Colonic mucosa (tissue), 4 donors: Measurements from ENCODE around the gene FBXO48. TPM values are rescaled to one million over a fixed set of nuclear protein-coding genes. Genes with fewer than 3 reads are reported as not detected.

Experiments used
- DNase-seq: peaks from one replicate; pipeline ENCODE4 v3.0.0-alpha.2; 2020
- H3K27ac ChIP-seq: fragments of 200-600 bp; one replicate; pipeline ENCODE4 v1.8.0; 2021
- H3K27me3 ChIP-seq: fragments of 200-600 bp; one replicate; pipeline ENCODE4 v1.8.0; 2021
- H3K36me3 ChIP-seq: fragments of 200-600 bp; one replicate; pipeline ENCODE4 v1.8.0; 2021
- H3K4me1 ChIP-seq: fragments of 200-600 bp; one replicate; pipeline ENCODE4 v1.8.0; 2021; ENCODE audit warnings: mild to moderate bottlenecking
- H3K4me3 ChIP-seq: fragments of 200-600 bp; one replicate; pipeline ENCODE4 v1.8.0; 2021
- H3K9ac ChIP-seq, 2 donors: one replicate each; pipeline ENCODE4 v1.7.0; 2013; ENCODE audit warnings: control low read depth in 2 of 2, low read depth in 2 of 2, low read length in 2 of 2
- H3K9me3 ChIP-seq: fragments of 200-600 bp; one replicate; pipeline ENCODE4 v1.8.0; 2021
- intact Hi-C: fragments of 100-400 bp; cut with DNase I; formaldehyde crosslinking; loops from one replicate; pipeline ENCODE4 v1.14.1; 2022
- total RNA-seq, 2 donors: library from RNA; stranded (reverse); fragmentation: NEBNext Ultra II Directional in 1 of 2; extraction: Animal tissue kit (Norgen Biotek cat#: 25700) in 1 of 2; gene quantifications; one replicate each; pipeline ENCODE4 v1.2.1, GENCODE V29; 2021
- TF ChIP-seq, protein P1 (sequence below): fragments of 200-600 bp; IDR thresholded peaks from one replicate; pipeline ENCODE4 v1.8.0; 2022; ENCODE audit warnings: antibody characterized with exemption, mild to moderate bottlenecking
- donor health status: healthy.
- donor health status: DM: no; HTN: no; CAD: no.
- donor health status: DM: no; HTN: no; CAD: no.

Gene FBXO48
- total RNA-seq, 2 donors from 2014 or later: 1.5 to 2.3 TPM

DNA sequence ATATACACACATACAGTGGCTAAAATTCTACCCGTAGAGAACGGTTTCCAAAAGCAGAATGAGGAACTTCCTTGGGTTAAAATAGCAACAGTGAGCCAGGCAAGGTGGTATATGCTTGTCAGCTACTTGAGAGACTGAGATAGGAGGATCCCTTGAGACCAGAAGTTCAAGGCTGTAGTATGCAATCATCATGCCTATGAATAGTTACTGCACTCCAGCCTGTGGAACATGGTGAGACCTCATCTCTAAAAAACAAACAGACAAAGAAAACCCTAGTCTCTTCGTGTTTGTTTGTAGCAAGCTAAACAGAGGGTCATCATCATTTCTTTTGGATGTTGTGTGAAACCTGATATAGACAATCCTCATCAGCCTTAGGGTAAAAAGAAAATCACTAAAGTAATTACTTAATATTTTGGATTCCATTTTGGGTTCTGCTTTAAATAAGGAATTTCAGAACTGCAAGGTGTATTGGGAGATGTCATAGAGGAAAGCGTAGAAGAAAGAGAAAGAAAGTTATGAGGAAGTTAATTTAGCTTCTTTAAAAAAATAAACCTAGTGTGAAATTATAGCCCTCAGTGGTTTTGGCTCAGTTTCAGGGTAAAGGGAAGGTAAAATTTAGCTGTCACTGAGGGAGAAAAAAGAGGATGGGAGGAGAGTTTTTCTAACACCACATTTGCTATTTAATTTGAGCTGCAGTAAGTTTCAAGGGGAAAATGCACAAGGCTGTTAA lies 55.5 kb downstream of the FBXO48 start:
- no peak overlapping the region for H3K4me3 ChIP-seq
- intact Hi-C loops: no loop called here
- H3K27me3 ChIP-seq: no peaks in the 10 kb centered on the region
- H3K9me3 ChIP-seq: no peaks in the 10 kb centered on the region
- H3K4me1 ChIP-seq: no peaks in the 10 kb centered on the region
- no peaks in the 10 kb centered on the region for H3K36me3 ChIP-seq
- H3K9ac ChIP-seq: no peak overlapping the region
- no peak overlapping the region for H3K27ac ChIP-seq
- no peak for DNase-seq
- TF ChIP-seq, protein P1, sequence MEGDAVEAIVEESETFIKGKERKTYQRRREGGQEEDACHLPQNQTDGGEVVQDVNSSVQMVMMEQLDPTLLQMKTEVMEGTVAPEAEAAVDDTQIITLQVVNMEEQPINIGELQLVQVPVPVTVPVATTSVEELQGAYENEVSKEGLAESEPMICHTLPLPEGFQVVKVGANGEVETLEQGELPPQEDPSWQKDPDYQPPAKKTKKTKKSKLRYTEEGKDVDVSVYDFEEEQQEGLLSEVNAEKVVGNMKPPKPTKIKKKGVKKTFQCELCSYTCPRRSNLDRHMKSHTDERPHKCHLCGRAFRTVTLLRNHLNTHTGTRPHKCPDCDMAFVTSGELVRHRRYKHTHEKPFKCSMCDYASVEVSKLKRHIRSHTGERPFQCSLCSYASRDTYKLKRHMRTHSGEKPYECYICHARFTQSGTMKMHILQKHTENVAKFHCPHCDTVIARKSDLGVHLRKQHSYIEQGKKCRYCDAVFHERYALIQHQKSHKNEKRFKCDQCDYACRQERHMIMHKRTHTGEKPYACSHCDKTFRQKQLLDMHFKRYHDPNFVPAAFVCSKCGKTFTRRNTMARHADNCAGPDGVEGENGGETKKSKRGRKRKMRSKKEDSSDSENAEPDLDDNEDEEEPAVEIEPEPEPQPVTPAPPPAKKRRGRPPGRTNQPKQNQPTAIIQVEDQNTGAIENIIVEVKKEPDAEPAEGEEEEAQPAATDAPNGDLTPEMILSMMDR: no peak

Other genes starting within 250 kb of the FBXO48 start
- 10 to 100 TPM; 45.1 to 67.8 TPM for gene PPP3R1, start 214.8 kb downstream of the FBXO48 start, total RNA-seq
- gene CNRIP1, start 147.3 kb downstream of the FBXO48 start, total RNA-seq: 1 to 10 TPM; 2.5 to 6.4 TPM
- 1 to 10 TPM; 2.6 to 5.1 TPM for gene PLEK, start 102.0 kb downstream of the FBXO48 start, total RNA-seq
- gene APLF, start 291 bp upstream of the FBXO48 start, total RNA-seq: 1 to 10 TPM in 1 of 2 donors, under 1 TPM in 1; 0.96 to 2.6 TPM
- under 1 TPM; 0.07 to 0.08 TPM for gene PROKR1, start 176.3 kb upstream of the FBXO48 start, total RNA-seq